Measurements from ENCODE around the gene ALPG.

GRCh38 chr2:232372231-232373208 lies 34.1 kb upstream of the ALPG start:
- TF ChIP-seq CTCF (IDR thresholded peaks at IDR 0.05), result no peak
- no peak for TF ChIP-seq POLR2A (IDR thresholded peaks at IDR 0.05)
